ENCODE measurements around the gene VWA5B1.

DNA sequence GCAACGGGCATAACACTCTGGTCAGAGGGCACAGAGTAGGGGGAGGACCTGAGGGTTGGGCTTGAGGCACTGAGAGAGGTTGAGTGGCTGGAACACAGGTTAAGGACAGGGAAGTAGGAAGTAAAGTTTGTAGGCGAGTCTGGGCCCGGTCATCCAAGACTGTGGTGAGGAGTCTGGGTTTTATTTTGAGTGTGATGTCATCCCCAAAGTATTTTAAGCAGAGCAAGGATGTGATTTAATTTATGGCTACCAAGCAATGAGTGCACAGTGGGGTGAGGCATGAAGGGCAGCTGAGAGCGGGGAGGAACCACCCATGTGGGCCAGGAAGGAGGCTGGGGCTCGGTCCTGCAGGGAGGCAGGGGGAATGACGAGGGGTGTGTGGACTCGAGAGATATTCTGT lies 11.2 kb upstream of the VWA5B1 start:
- TF ChIP-seq CTCF (conservative IDR thresholded peaks at IDR 0.05) (no peak), ZFX (IDR thresholded peaks at IDR 0.05) (no peak)
